Measurements from ENCODE around the gene RGL1. TPM values are rescaled to one million over a fixed set of nuclear protein-coding genes. Genes with fewer than 3 reads are reported as not detected.
A peak's percentile ranks its signal among the peaks of the same experiment; 100 is the strongest.

The RGL1 gene
- total and polyA plus RNA-seq, 9 of the 15 experiments (the other 6 are each of a cell fraction or from before 2014, with no cell fraction given), result under 0.01 to 0.07 (median 0.04) TPM

DNA sequence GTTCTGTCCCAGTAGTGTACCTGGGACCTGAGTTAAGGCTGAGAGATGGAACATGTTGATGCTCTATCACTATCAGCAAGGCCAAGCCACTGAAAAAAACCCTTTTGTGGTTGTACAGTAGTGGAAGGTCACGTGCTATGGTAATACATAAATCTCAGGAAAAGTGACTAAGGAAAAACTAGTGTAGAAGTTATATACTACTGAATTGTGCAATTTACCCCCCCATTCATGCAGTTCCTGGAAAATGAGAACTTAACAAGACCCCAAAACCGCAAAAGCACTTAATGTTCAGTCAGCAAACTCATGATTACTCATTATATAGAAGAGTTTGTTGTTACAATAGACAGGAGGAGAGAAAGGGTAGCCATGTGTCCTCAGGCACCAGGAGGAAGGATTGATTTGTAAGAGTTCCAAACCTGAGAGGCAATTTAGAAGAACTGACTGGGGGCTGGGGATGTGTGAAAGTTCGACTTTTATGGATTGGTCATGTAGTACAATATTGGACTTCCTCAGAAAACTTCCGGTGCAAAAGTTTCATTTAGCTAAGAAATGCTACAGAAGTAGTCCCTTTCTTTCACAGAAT is 91.6 kb downstream of the RGL1 start (continued):
- TF ChIP-seq, protein P1, sequence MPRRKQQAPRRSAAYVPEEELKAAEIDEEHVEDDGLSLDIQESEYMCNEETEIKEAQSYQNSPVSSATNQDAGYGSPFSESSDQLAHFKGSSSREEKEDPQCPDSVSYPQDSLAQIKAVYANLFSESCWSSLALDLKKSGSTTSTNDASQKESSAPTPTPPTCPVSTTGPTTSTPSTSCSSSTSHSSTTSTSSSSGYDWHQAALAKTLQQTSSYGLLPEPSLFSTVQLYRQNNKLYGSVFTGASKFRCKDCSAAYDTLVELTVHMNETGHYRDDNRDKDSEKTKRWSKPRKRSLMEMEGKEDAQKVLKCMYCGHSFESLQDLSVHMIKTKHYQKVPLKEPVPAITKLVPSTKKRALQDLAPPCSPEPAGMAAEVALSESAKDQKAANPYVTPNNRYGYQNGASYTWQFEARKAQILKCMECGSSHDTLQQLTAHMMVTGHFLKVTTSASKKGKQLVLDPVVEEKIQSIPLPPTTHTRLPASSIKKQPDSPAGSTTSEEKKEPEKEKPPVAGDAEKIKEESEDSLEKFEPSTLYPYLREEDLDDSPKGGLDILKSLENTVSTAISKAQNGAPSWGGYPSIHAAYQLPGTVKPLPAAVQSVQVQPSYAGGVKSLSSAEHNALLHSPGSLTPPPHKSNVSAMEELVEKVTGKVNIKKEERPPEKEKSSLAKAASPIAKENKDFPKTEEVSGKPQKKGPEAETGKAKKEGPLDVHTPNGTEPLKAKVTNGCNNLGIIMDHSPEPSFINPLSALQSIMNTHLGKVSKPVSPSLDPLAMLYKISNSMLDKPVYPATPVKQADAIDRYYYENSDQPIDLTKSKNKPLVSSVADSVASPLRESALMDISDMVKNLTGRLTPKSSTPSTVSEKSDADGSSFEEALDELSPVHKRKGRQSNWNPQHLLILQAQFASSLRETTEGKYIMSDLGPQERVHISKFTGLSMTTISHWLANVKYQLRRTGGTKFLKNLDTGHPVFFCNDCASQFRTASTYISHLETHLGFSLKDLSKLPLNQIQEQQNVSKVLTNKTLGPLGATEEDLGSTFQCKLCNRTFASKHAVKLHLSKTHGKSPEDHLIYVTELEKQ (CRISPR knock-in tag; IDR thresholded peaks at IDR 0.05), result no peak
- TF ChIP-seq RFX5 (IDR thresholded peaks at IDR 0.05; ENCODE audit: low read depth, low read length), result no peak
- no peak for TF ChIP-seq HOXB6 (CRISPR knock-in tag; IDR thresholded peaks at IDR 0.05; ENCODE audit: borderline replicate concordance)
- TF ChIP-seq HMG20B (CRISPR knock-in tag; IDR thresholded peaks at IDR 0.05), result no peak
- no peak for TF ChIP-seq PPARD (CRISPR knock-in tag; IDR thresholded peaks at IDR 0.05)
- TF ChIP-seq ZNF143 (CRISPR knock-in tag; IDR thresholded peaks at IDR 0.05), result no peak
- TF ChIP-seq SIRT6 (IDR thresholded peaks at IDR 0.05; ENCODE audit: low read depth, low read length), result no peak
- TF ChIP-seq, protein P2, sequence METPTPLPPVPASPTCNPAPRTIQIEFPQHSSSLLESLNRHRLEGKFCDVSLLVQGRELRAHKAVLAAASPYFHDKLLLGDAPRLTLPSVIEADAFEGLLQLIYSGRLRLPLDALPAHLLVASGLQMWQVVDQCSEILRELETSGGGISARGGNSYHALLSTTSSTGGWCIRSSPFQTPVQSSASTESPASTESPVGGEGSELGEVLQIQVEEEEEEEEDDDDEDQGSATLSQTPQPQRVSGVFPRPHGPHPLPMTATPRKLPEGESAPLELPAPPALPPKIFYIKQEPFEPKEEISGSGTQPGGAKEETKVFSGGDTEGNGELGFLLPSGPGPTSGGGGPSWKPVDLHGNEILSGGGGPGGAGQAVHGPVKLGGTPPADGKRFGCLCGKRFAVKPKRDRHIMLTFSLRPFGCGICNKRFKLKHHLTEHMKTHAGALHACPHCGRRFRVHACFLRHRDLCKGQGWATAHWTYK (CRISPR knock-in tag; IDR thresholded peaks at IDR 0.05), result peak; percentile 55; the same call in 1 of the 2 replicates
- TF ChIP-seq E2F6 (IDR thresholded peaks at IDR 0.05; ENCODE audit: borderline replicate concordance in 1 of 2, extremely low read depth in 1 of 2, insufficient read depth in 1 of 2, insufficient read length in 1 of 2, low read depth in 1 of 2, low read length in 1 of 2, poor library complexity in 1 of 2, severe bottlenecking in 1 of 2), result no peak
- no peak for TF ChIP-seq ZNF507 (tag; conservative IDR thresholded peaks at IDR 0.05)
- TF ChIP-seq CEBPG (CRISPR knock-in tag; IDR thresholded peaks at IDR 0.05), result no peak
- peak; percentile 14 to 32; a peak in 1 of 4 replicates for TF ChIP-seq CEBPG (tag; conservative IDR thresholded peaks at IDR 0.05 in 1 of 2, IDR thresholded peaks at IDR 0.05 in 1 of 2)
- no peak for TF ChIP-seq L3MBTL2 (IDR thresholded peaks at IDR 0.05)
- no peak for TF ChIP-seq ZBED1 (IDR thresholded peaks at IDR 0.05)
- no peak for TF ChIP-seq ZFP91 (CRISPR knock-in tag; IDR thresholded peaks at IDR 0.05)
- no peak for TF ChIP-seq PML (IDR thresholded peaks at IDR 0.05; ENCODE audit: low read length)
- no peak for TF ChIP-seq DEAF1 (CRISPR knock-in tag; IDR thresholded peaks at IDR 0.05)
- TF ChIP-seq FOXM1 (IDR thresholded peaks at IDR 0.05; ENCODE audit: low read depth), result no peak
- TF ChIP-seq FOXM1 (CRISPR knock-in tag; IDR thresholded peaks at IDR 0.05; ENCODE audit: low read depth), result no peak
- TF ChIP-seq IFI16 (CRISPR knock-in tag; IDR thresholded peaks at IDR 0.05), result no peak

Data from K562 (cell line).